RWPE2 (cell line): ENCODE data around the gene ZNF777.

Source experiments
- ATAC-seq: fragments of 200-7000 bp; cut with Tn5 transposase; 3 replicates; pipeline ENCODE4 v1.9.1; 2021; ENCODE audit warnings: low read depth
- DNase-seq: peaks from one replicate; pipeline ENCODE4 v3.0.0-alpha.2; 2020; ENCODE audit warnings: low spot score
- H3K27ac ChIP-seq: fragments of 450-650 bp; 2 replicates; pipeline ENCODE4 v1.5.1; 2017; ENCODE audit warnings: mild to moderate bottlenecking; ENCODE audit not compliant: poor library complexity, severe bottlenecking
- H3K27me3 ChIP-seq: fragments of 250-450 bp; sonication (Bioruptor Pico); 2 replicates; pipeline ENCODE4 v1.5.1; 2021; ENCODE audit warnings: mild to moderate bottlenecking, moderate library complexity; ENCODE audit not compliant: insufficient read depth, poor library complexity, severe bottlenecking
- H3K36me3 ChIP-seq: fragments of 250-450 bp; sonication (Bioruptor Pico); 2 replicates; pipeline ENCODE4 v1.5.1; 2020; ENCODE audit warnings: low read depth, mild to moderate bottlenecking, moderate library complexity
- H3K4me1 ChIP-seq: fragments of 250-450 bp; sonication (Bioruptor Pico); 2 replicates; pipeline ENCODE4 v1.5.1; 2021; ENCODE audit warnings: mild to moderate bottlenecking, moderate library complexity; ENCODE audit not compliant: insufficient read depth, poor library complexity, severe bottlenecking
- H3K4me3 ChIP-seq: fragments of 250-450 bp; sonication (Bioruptor Pico); 2 replicates; pipeline ENCODE4 v1.5.1; 2021; ENCODE audit warnings: mild to moderate bottlenecking, moderate library complexity; ENCODE audit not compliant: severe bottlenecking
- H3K9me3 ChIP-seq: fragments of 250-450 bp; sonication (Bioruptor Pico); 2 replicates; pipeline ENCODE4 v1.5.1; 2021; ENCODE audit warnings: mild to moderate bottlenecking, moderate library complexity; ENCODE audit not compliant: severe bottlenecking
- CTCF ChIP-seq: fragments of 450-650 bp; IDR thresholded peaks from one replicate; pipeline ENCODE4 v1.5.1; 2017; ENCODE audit warnings: mild to moderate bottlenecking, moderate library complexity; ENCODE audit not compliant: poor library complexity, severe bottlenecking

The ZNF777 gene

GRCh38 chr7:149455175-149455950 lies 5.5 kb downstream of the ZNF777 start:
- Histone ChIP-seq H3K27me3 (no peaks in the 10 kb centered on the region), H3K36me3 (peaks cover 58% of the 10 kb centered on the region), H3K27ac (no peak overlapping the region), H3K4me3 (no peak overlapping the region), H3K4me1 (peaks cover 4% of the 10 kb centered on the region), H3K9me3 (no peaks in the 10 kb centered on the region)
- ATAC-seq (no peak), DNase-seq (no peak)
- no peak for TF ChIP-seq CTCF

- DNase-seq (no peak), ATAC-seq (no peak)
- Histone ChIP-seq H3K9me3 (no peaks in the 10 kb centered on the region), H3K27me3 (no peaks in the 10 kb centered on the region), H3K36me3 (peaks cover 64% of the 10 kb centered on the region), H3K4me3 (no peak overlapping the region), H3K27ac (no peak overlapping the region), H3K4me1 (peaks cover 4% of the 10 kb centered on the region)
- no peak for TF ChIP-seq CTCF
Measured at GRCh38 chr7:149454750-149455149, 6.1 kb downstream of the ZNF777 start.

DNA sequence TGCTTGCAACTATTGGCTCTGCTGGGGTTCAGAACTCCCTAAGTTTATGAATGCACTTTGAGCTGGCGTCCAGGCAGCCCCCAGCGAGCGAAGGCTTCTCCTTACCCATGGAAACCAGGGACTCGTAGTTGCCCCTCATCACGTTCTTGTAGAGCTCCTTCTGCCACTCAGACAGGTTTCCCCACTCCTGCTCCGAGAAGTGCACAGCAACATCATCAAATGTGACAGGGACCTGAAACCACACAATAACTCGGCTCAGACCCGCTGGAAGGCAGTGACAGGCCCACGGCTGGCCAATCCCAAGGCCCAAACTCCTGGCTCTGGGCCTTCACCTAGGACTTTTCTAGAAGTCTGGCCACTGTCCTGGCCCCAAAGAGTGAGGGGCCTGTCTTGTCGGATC lies 6.9 kb downstream of the ZNF777 start:
- Histone ChIP-seq H3K4me3 (no peak overlapping the region), H3K36me3 (peaks cover 71% of the 10 kb centered on the region), H3K27me3 (no peaks in the 10 kb centered on the region), H3K4me1 (peaks cover 4% of the 10 kb centered on the region), H3K9me3 (no peaks in the 10 kb centered on the region), H3K27ac (no peak overlapping the region)
- ATAC-seq = no peak
- DNase-seq = no peak
- TF ChIP-seq CTCF = no peak

DNA sequence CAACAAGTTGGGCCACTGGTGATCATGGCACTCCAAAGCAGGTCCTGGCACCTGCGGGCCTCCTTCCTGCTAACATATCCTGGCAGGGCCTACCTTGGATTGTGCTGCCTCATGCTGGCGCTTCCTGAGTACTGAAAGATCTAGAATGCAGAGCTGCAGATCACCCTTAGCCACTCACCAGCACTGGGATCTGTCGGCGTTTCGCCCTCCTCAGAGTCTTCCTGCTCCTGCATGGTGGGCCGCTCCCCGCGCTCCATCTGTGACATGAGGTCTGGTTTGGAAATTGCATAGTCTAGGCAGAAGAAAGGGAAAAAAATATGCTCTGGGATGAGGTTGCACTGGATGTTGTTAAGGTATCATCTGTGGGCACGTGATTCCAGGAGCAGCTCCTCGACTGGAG lies 10.0 kb downstream of the ZNF777 start:
- no peak for TF ChIP-seq CTCF
- DNase-seq (no peak), ATAC-seq (no peak)
- no peaks in the 10 kb centered on the region for H3K27me3 ChIP-seq
- no peaks in the 10 kb centered on the region for H3K9me3 ChIP-seq
- no peaks in the 10 kb centered on the region for H3K4me1 ChIP-seq
- no peak overlapping the region for H3K4me3 ChIP-seq
- peaks cover 71% of the 10 kb centered on the region for H3K36me3 ChIP-seq
- no peak overlapping the region for H3K27ac ChIP-seq

GRCh38 chr7:149449897-149450296 lies 11.0 kb downstream of the ZNF777 start:
- DNase-seq = no peak

More at GRCh38 chr7:149449897-149450296, 11.0 kb downstream of the ZNF777 start:
- peaks cover 70% of the 10 kb centered on the region for H3K36me3 ChIP-seq
- no peak overlapping the region for H3K4me3 ChIP-seq
- no peaks in the 10 kb centered on the region for H3K4me1 ChIP-seq
- H3K27me3 ChIP-seq = no peaks in the 10 kb centered on the region
- no peaks in the 10 kb centered on the region for H3K9me3 ChIP-seq
- no peak for TF ChIP-seq CTCF
- no peak for ATAC-seq
- no peak overlapping the region for H3K27ac ChIP-seq
